GM12892 (cell line): ENCODE measurements around the gene SLC48A1.

Experiments
- DNase-seq: peaks from one replicate; pipeline ENCODE4 v3.0.0; 2011; ENCODE audit not compliant: insufficient read length
- FAIRE-seq: peaks from 2 replicates; lab custom pipeline; 2011; peaks lifted over from hg19 to GRCh38; lab: Jason Lieb, UNC
- POLR2A ChIP-seq: IDR thresholded peaks from 2 replicates; pipeline ENCODE4 v1.6.1; 2011; ENCODE audit warnings: low read depth, low read length, control low read depth
- POLR2AphosphoS5 ChIP-seq: IDR thresholded peaks from 2 replicates; pipeline ENCODE4 v1.6.1; 2011; ENCODE audit warnings: low read depth, low read length, control low read depth
- TAF1 ChIP-seq: IDR thresholded peaks from 2 replicates; pipeline ENCODE4 v1.6.1; 2011; ENCODE audit warnings: low read depth, mild to moderate bottlenecking, control low read depth, low read length, borderline replicate concordance

Gene SLC48A1

GRCh38 chr12:47746073-47746472 is 27.0 kb upstream of the SLC48A1 start:
- DNase-seq, result no peak
- TF ChIP-seq POLR2A (no peak), POLR2AphosphoS5 (no peak), TAF1 (no peak)
- no peak for FAIRE-seq

DNA sequence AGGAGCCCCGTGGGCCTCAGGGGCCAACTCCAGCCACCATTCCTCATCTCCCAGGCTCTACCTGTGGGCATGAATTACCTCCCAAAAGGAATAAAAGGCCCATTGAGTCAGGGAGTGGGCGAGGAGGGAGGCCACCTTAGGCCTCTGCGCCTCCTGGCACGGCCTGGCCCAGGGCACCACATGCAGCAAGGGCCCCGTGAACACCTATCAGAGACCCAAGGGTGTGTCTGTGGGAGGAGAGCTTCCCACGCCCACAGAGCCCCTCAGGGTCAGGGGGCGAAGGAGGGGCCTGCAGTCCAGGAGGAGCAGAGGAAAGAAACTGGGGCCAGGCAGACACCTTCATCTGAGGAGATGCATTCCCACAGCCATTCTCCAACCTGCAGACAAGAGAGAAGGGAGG is 26.5 kb upstream of the SLC48A1 start:
- no peak for FAIRE-seq
- no peak for TF ChIP-seq POLR2A
- TF ChIP-seq TAF1, result no peak
- TF ChIP-seq POLR2AphosphoS5, result no peak
- DNase-seq, result no peak

DNA sequence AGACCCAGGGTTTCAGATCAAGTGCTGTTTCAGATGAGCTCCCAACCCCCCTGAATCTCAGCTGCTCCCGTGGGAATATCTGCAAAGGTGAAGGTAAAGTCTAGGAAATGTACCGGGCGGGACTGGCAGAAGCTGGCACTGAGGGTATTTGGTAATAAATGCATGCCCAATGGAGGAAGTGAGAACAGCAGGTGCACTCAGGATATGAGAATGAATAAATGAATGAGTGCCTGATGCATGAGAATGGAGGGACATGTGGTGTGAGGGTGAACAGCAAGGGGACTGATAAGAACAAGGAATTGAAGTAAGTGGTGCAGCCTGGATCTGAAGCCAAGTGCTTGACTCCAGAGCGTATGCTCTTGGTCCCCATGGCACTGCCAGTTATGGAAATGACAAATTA is 25.9 kb upstream of the SLC48A1 start:
- TF ChIP-seq POLR2AphosphoS5, result no peak
- TF ChIP-seq POLR2A, result no peak
- no peak for TF ChIP-seq TAF1
- DNase-seq (no peak), FAIRE-seq (no peak)

DNA sequence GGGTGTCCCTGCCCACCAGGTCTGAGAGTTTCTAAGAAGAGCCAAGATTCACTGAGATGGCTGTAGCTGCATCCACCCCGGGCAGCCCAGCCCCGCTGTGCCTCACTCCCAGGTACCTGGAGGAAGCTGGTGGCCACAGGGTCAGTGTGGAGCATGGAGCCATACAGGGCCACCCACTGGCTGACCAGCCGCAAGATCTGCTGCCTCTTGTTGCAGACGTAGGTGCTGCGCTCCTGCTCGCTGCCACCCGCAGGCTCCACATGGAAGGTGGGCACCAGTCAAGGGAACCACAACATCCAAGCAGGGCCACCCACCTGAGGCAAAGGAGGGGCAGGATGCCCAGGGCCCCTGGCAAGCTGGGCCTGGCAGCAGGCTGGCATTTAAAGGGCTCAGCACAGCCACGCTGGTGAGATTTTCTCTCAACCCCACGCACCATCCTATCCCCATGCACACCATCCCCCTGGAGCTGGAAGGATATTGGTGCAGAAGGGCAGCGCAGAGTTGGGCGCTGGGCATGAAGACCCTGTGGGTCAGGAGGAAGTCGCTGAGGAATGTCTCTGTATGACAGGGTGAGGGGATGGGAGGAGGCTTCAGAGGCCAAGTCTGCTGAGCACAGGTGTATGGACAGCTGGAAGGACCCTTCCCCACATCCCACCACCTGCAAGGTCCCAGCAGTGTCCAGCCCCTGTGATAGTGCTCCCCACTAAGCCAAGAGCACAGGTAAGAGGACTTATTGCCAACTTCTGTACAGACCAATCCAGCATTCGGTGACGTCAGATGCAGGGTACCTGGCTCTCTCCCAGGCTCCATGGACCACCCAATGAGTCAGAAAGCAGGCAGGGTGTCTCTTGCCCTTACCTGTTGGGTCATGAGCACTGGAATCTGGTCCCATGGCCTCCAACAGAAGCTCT is 25.2 kb upstream of the SLC48A1 start:
- TF ChIP-seq POLR2AphosphoS5, result no peak
- no peak for TF ChIP-seq POLR2A
- TF ChIP-seq TAF1, result no peak
- DNase-seq (no peak), FAIRE-seq (no peak)

DNA sequence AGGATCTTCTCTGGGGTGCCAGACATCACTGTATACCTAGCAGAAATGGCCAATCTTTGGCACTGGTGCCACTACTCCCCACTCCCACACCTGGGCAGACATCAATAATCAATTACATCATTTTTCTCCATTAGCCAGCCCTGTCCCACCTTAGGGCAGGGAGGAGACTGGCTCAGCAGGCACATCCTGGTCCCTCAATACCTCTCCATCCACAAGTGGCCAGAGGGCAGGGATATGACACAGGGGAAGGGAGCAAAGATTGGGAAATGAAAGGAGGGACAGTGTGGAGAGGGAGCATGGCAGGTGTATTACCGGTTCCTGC is 24.6 kb upstream of the SLC48A1 start:
- DNase-seq (no peak), FAIRE-seq (no peak)
- TF ChIP-seq POLR2A, result no peak
- TF ChIP-seq TAF1, result no peak
- TF ChIP-seq POLR2AphosphoS5, result no peak

GRCh38 chr12:47748899-47749298 is 24.1 kb upstream of the SLC48A1 start:
- FAIRE-seq (no peak), DNase-seq (no peak)
- no peak for TF ChIP-seq TAF1

DNA sequence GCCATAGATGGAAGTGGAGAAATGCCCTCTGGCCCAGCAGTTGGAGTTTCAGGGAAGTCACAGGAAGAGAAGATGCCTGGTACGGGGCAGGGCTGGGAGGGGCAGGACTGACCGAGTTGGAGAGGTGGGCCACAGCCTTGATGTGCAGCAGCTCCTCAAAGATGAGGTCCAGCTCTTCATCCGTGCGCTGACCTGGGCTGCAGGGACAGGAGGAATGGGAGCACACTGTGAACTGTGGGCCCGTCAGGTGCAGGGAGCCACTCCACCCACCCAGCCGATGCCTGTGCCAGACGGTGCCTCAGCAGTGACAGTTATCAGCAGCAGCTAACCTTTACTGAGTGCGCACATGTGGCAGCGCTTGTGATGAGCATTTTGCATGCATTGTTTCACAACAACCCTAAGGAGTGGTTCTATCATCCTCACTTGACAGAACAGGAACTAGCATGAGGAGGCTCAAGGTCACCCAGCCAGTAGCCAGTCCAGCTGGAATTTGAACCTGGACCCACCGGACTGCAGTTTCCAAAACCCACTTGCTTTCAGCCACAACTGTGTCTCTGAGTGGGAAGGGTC is 22.7 kb upstream of the SLC48A1 start:
- FAIRE-seq (no peak), DNase-seq (no peak)
- TF ChIP-seq POLR2AphosphoS5 (no peak), POLR2A (no peak), TAF1 (no peak)

GRCh38 chr12:47750916-47751470 is 22.0 kb upstream of the SLC48A1 start:
- TF ChIP-seq TAF1, result no peak
- TF ChIP-seq POLR2A, result no peak
- TF ChIP-seq POLR2AphosphoS5, result no peak
- DNase-seq (no peak), FAIRE-seq (no peak)

DNA sequence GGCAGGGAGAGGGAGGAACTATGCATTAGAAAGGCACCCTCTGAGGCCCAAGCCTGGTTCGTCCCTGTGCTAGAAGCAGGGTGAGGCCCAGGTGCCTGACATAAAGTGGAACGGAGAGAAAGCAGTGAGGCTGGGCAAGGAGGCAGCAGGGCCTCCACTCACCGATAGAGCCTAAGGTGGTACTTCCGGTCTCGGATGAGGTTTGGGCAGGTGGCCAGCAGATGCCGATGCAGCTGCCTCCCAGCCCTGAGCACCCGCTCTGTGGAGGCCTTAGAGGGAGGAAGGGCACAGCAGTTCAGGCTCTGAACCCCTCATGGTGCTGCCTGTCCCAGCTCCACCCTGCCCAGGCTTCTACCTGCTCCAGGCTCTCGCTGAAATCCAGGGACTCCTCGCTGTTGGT is 21.5 kb upstream of the SLC48A1 start:
- FAIRE-seq, result no peak
- DNase-seq, result no peak
- TF ChIP-seq POLR2AphosphoS5, result no peak
- no peak for TF ChIP-seq POLR2A
- TF ChIP-seq TAF1, result no peak

DNA sequence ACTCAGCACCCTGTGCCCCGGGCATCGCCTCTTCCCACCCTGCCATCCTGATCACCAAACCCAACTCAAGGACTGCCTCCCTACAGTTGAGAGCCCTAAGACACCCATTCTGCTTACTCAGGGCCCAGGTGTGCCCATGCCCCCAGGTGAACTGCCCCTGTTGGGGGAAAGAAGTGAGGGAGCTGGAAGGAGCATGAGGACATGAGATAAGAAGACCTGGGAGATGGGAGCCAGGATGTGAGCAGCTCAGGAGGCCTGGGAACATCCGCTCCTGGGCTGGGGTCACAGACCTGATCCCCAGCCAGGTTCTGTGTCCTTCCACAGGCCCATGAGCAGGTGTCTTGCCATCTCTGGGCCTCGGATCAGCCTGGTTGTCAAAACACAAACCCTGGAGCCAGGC is 20.9 kb upstream of the SLC48A1 start:
- FAIRE-seq, result no peak
- TF ChIP-seq POLR2AphosphoS5 (no peak), TAF1 (no peak), POLR2A (no peak)
- DNase-seq, result no peak

GRCh38 chr12:47752552-47752951 is 20.5 kb upstream of the SLC48A1 start:
- TF ChIP-seq TAF1 (no peak), POLR2A (no peak), POLR2AphosphoS5 (no peak)
- FAIRE-seq (no peak), DNase-seq (no peak)

DNA sequence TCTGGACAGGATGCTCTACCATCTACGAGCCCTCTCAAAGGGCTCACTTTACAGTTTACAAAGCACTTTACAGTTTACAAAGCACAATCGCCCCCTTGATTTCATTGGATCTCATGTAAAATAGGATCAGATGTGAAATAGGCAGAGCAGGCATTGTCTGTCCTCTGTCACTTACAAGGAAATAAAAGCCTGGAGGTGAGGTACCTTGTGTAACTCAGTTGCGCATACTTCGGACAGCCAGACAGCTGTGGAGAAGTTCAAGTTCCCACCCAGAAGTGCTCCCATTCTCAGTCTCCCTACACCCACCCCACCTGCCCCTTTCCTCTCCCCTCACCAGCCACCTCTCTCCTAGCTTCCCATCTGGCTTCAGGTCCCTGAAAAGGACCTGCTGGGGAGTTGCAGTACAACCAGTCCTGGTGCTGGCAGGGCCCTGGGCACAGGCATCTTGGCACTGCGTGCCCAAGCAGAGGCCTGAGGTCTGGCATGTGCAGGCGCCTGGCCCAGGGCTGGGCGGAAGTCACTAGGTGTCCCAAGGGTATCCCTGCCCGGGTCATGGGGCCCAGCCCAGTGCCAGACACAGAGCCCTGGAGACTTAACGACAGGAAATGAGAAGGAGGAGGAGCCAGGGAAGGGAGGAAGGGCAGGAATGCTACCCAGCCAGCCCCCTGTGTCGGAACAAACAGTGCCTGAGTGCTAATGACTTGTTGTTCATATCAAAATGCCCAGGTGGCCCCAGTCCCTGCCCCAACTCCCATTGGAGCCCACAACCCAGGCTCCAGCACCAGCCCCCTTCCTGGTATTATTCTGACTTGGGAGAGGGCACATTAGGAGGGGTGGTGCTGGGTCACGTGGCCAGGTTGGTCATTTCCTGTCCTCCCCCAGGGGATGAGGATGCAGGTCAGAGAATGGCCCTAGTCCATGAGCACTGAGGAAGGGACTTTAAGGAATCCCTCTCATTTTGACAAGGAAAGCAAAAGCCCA is 19.7 kb upstream of the SLC48A1 start:
- TF ChIP-seq POLR2AphosphoS5 (no peak), POLR2A (no peak), TAF1 (no peak)
- FAIRE-seq (no peak), DNase-seq (no peak)
